A375 (cell line): ENCODE data around the gene GPR22. TPM values are rescaled to one million over a fixed set of nuclear protein-coding genes. Genes with fewer than 3 reads are reported as not detected.

Source experiments
- small RNA-seq: library from RNA; depleted of rRNA; stranded (forward); fragments of <200 nt; gene quantifications from one replicate; pipeline ENCODE3, GENCODE V24; 2014
- total RNA-seq: library from RNA; depleted of rRNA; stranded (reverse); fragments of >200 nt; shearing (Covaris generic); gene quantifications from 2 replicates; pipeline ENCODE4 v1.2.3, GENCODE V29; 2014; rRNA removed

The GPR22 gene
- not detected in 2 replicates for total RNA-seq

GRCh38 chr7:107469929-107470328 lies at the start of gene GPR22:
Gene GPR22 (plus strand): TSS chr7:107470057. CDS start chr7:107474061, 4,004 bp downstream.

Small RNA genes within 50 kb of the gene (small RNA-seq; reads per million reads assigned to genes)
- gene AC002381.1: not detected

Other genes starting within 250 kb of the GPR22 start
- gene COG5, start 93.9 kb downstream of the GPR22 start, total RNA-seq: 50.5 and 58.1 TPM in 2 replicates
- gene DUS4L, start 93.9 kb downstream of the GPR22 start, total RNA-seq: 10.3 and 17.0 TPM in 2 replicates
- 31.3 and 44.5 TPM in 2 replicates for gene BCAP29, start 110.2 kb downstream of the GPR22 start, total RNA-seq
- gene SLC26A4, start 190.8 kb downstream of the GPR22 start, total RNA-seq: 0.23 and 0.32 TPM in 2 replicates